ENCODE results near the gene GAREM1. TPM values are rescaled to one million over a fixed set of nuclear protein-coding genes. Genes with fewer than 3 reads are reported as not detected.

Gene GAREM1
- total RNA-seq, 1 donor from 2014 or later, result 5.1 TPM

DNA sequence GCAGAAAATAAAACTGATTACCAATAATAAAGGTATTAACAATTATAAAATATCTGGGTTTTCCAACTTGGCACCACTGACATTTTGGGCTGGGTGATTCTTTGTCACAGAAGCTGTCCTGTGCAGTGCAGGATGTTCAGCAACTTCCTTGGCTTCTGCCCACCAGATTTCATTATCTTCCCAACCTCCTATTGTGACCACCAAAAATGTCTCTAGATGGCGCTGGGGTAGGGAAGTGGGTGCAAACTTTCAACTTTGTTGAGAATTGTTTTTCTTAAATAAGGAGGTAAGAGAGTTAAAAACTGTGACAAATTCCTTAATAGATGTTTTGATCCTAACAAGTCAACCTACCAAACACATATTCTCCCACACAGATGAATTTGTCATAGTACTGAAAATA is 90.1 kb downstream of the GAREM1 start:
- H3K9me3 ChIP-seq (ENCODE audit: low read depth), result no peaks in the 10 kb centered on the region
- H3K9ac ChIP-seq, result no peak overlapping the region
- H3K4me2 ChIP-seq, result no peak overlapping the region
- H3K36me3 Mint-ChIP-seq, result peaks cover 7% of the 10 kb centered on the region
- no peak overlapping the region for H3K4me3 Mint-ChIP-seq
- no peak for TF ChIP-seq EZH2phosphoT487 (IDR thresholded peaks at IDR 0.05)
- TF ChIP-seq EZH2 (IDR thresholded peaks at IDR 0.05), result no peak
- peak; percentile 12 for TF ChIP-seq CTCF (IDR thresholded peaks at IDR 0.05)
- peaks cover 9% of the 10 kb centered on the region for H3K27me3 Mint-ChIP-seq (ENCODE audit: insufficient read depth, low read depth)
- H3K4me3 ChIP-seq, result no peak overlapping the region
- no peak overlapping the region for H3K27ac ChIP-seq
- H3K27me3 ChIP-seq, result no peaks in the 10 kb centered on the region
- no peak overlapping the region for H2AFZ ChIP-seq (replicated peaks)
- no peaks in the 10 kb centered on the region for H4K20me1 ChIP-seq (ENCODE audit: low read depth)
- no peaks in the 10 kb centered on the region for H3F3A ChIP-seq (ENCODE audit: low read depth)
- no peaks in the 10 kb centered on the region for H3K36me3 ChIP-seq
- no peaks in the 10 kb centered on the region for H3K4me1 ChIP-seq
- H3K9me3 Mint-ChIP-seq, result no peaks in the 10 kb centered on the region
- H3K4me1 Mint-ChIP-seq, result peaks cover 3% of the 10 kb centered on the region
- no peak overlapping the region for H3K27ac Mint-ChIP-seq
- no peak for DNase-seq (ENCODE audit: low spot score)
- no peaks in the 10 kb centered on the region for H3K79me2 ChIP-seq (ENCODE audit: low read depth)

- no peaks in the 10 kb centered on the region for H3K9me3 Mint-ChIP-seq
- H3K27me3 Mint-ChIP-seq (ENCODE audit: insufficient read depth, low read depth), result peaks cover 9% of the 10 kb centered on the region
- no peak overlapping the region for H3K9ac ChIP-seq
Measured at GRCh38 chr18:32379891-32380290, 90.8 kb downstream of the GAREM1 start.

GRCh38 chr18:32378705-32379104 is 92.0 kb downstream of the GAREM1 start:
- H3K27me3 Mint-ChIP-seq (ENCODE audit: insufficient read depth, low read depth), result peaks cover 9% of the 10 kb centered on the region
- H3K9me3 Mint-ChIP-seq, result no peaks in the 10 kb centered on the region
- H3K4me1 Mint-ChIP-seq, result no peaks in the 10 kb centered on the region

More at GRCh38 chr18:32379891-32380290, 90.8 kb downstream of the GAREM1 start:
- Histone ChIP-seq H3K27me3 (no peaks in the 10 kb centered on the region), H3K9me3 (ENCODE audit: low read depth) (no peaks in the 10 kb centered on the region), H3K79me2 (ENCODE audit: low read depth) (no peaks in the 10 kb centered on the region), H4K20me1 (ENCODE audit: low read depth) (no peaks in the 10 kb centered on the region), H3K4me3 (no peak overlapping the region), H3K36me3 (no peaks in the 10 kb centered on the region), H3F3A (ENCODE audit: low read depth) (no peaks in the 10 kb centered on the region), H3K27ac (no peak overlapping the region), H3K4me2 (no peak overlapping the region), H3K4me1 (no peaks in the 10 kb centered on the region), H2AFZ (replicated peaks) (no peak overlapping the region)
- no peak overlapping the region for H3K27ac Mint-ChIP-seq
- H3K4me3 Mint-ChIP-seq, result no peak overlapping the region
- DNase-seq (ENCODE audit: low spot score), result no peak
- no peak for TF ChIP-seq EZH2phosphoT487 (IDR thresholded peaks at IDR 0.05)
- no peak for TF ChIP-seq CTCF (IDR thresholded peaks at IDR 0.05)
- no peak for TF ChIP-seq EZH2 (IDR thresholded peaks at IDR 0.05)
- no peaks in the 10 kb centered on the region for H3K4me1 Mint-ChIP-seq
- H3K36me3 Mint-ChIP-seq, result peaks cover 7% of the 10 kb centered on the region

More at GRCh38 chr18:32378705-32379104, 92.0 kb downstream of the GAREM1 start:
- H3K27ac ChIP-seq, result no peak overlapping the region
- no peak overlapping the region for H3K4me2 ChIP-seq
- H3K4me3 ChIP-seq, result no peak overlapping the region
- H3K79me2 ChIP-seq (ENCODE audit: low read depth), result no peaks in the 10 kb centered on the region
- Mint-ChIP-seq H3K36me3 (peaks cover 7% of the 10 kb centered on the region), H3K4me3 (no peak overlapping the region), H3K27ac (no peak overlapping the region)
- no peaks in the 10 kb centered on the region for H3F3A ChIP-seq (ENCODE audit: low read depth)
- no peaks in the 10 kb centered on the region for H3K27me3 ChIP-seq
- no peaks in the 10 kb centered on the region for H3K9me3 ChIP-seq (ENCODE audit: low read depth)
- H3K9ac ChIP-seq, result no peak overlapping the region
- no peaks in the 10 kb centered on the region for H3K4me1 ChIP-seq
- H4K20me1 ChIP-seq (ENCODE audit: low read depth), result no peaks in the 10 kb centered on the region
- TF ChIP-seq EZH2 (IDR thresholded peaks at IDR 0.05) (no peak), EZH2phosphoT487 (IDR thresholded peaks at IDR 0.05) (no peak), CTCF (IDR thresholded peaks at IDR 0.05) (no peak)
- DNase-seq (ENCODE audit: low spot score), result no peak
- no peaks in the 10 kb centered on the region for H3K36me3 ChIP-seq
- H2AFZ ChIP-seq (replicated peaks), result no peak overlapping the region

Measured in neural progenitor cell (in vitro differentiated cells).